OCI-LY7 (cell line): ENCODE measurements around the gene MAP2K7. TPM values are rescaled to one million over a fixed set of nuclear protein-coding genes. Genes with fewer than 3 reads are reported as not detected.

Source experiments
- BruUV-seq: library from RNA; stranded (reverse); fragments of 400-500 nt; replicated peaks from 2 replicates; lab custom pipeline; 2021; lab: Mats Ljungman, UMichigan
- CTCF ChIA-PET: fragments of 300-600 bp; sonication (Branson Sonifier 250); formaldehyde crosslinking; loops from one replicate; lab custom pipeline; 2022; ENCODE audit warnings: antibody characterized with exemption; ENCODE audit not compliant: unreplicated experiment; lab: Charles Lee
- POLR2A ChIA-PET: fragments of 300-600 bp; sonication (Branson Sonifier 250); formaldehyde crosslinking; loops from one replicate; lab custom pipeline; 2022; ENCODE audit warnings: antibody characterized with exemption; lab: Charles Lee
- DNase-seq: peaks from one replicate; pipeline ENCODE4 v3.0.0-alpha.2; 2015; ENCODE audit warnings: low spot score
- H2AFZ ChIP-seq: fragments of 200-600 bp; sonication (generic), shearing (Covaris generic); 2 replicates; pipeline ENCODE4 v1.6.1; 2014; ENCODE audit warnings: mild to moderate bottlenecking, antibody characterized with exemption, low read length, moderate library complexity
- H3K27ac ChIP-seq: fragments of 200-600 bp; sonication (generic); 2 replicates; pipeline ENCODE4 v1.5.1; 2014; ENCODE audit warnings: mixed run types, low read depth, mild to moderate bottlenecking, moderate library complexity, low read length, inconsistent platforms; ENCODE audit not compliant: poor library complexity, severe bottlenecking
- H3K36me3 ChIP-seq: fragments of 200-600 bp; sonication (generic); 2 replicates; pipeline ENCODE4 v1.6.1; 2014; ENCODE audit warnings: mild to moderate bottlenecking, antibody characterized with exemption, low read length, moderate library complexity, mixed read lengths; ENCODE audit not compliant: insufficient read depth
- H3K4me1 ChIP-seq: fragments of 200-600 bp; sonication (generic); 2 replicates; pipeline ENCODE4 v1.5.1; 2014; ENCODE audit warnings: mild to moderate bottlenecking, low read length; ENCODE audit not compliant: insufficient read depth, poor library complexity, severe bottlenecking
- H3K4me2 ChIP-seq: fragments of 200-600 bp; sonication (generic); 2 replicates; pipeline ENCODE4 v1.6.1; 2014; ENCODE audit warnings: mild to moderate bottlenecking, low read length
- H3K4me3 ChIP-seq: fragments of 200-600 bp; sonication (generic); 2 replicates; pipeline ENCODE4 v1.5.1; 2014; ENCODE audit warnings: mild to moderate bottlenecking, low read depth, low read length; ENCODE audit not compliant: poor library complexity, severe bottlenecking
- H3K79me2 ChIP-seq: fragments of 200-600 bp; sonication (generic); 2 replicates; pipeline ENCODE4 v1.6.1; 2016; ENCODE audit warnings: low read depth, mild to moderate bottlenecking, low read length, moderate library complexity, mixed read lengths; ENCODE audit not compliant: insufficient read depth
- H3K9me2 ChIP-seq: fragments of 200-600 bp; sonication (generic); 2 replicates; pipeline ENCODE4 v1.6.1; 2016; ENCODE audit warnings: mild to moderate bottlenecking, low read length, mixed read lengths; ENCODE audit not compliant: insufficient read depth
- H3K9me3 ChIP-seq: fragments of 200-600 bp; sonication (generic); 2 replicates; pipeline ENCODE4 v1.6.1; 2014; ENCODE audit warnings: mild to moderate bottlenecking, mixed run types, low read length, mixed read lengths
- H4K20me1 ChIP-seq: fragments of 200-600 bp; sonication (generic); 2 replicates; pipeline ENCODE4 v1.6.1; 2014; ENCODE audit warnings: mild to moderate bottlenecking, antibody characterized with exemption, low read length, moderate library complexity, mixed read lengths; ENCODE audit not compliant: insufficient read depth
- CTCF ChIP-seq: fragments of 200-600 bp; sonication (generic); conservative IDR thresholded peaks from 2 replicates; pipeline ENCODE4 v1.5.1; 2014; ENCODE audit warnings: mild to moderate bottlenecking, antibody characterized with exemption, low read length, moderate library complexity, mixed read lengths
- EZH2phosphoT487 ChIP-seq: fragments of 200-600 bp; sonication (generic); IDR thresholded peaks from 2 replicates; pipeline ENCODE4 v1.6.1; 2018; ENCODE audit warnings: low read depth, borderline replicate concordance, mild to moderate bottlenecking, mixed run types, antibody characterized with exemption, low read length, moderate library complexity, mixed read lengths
- intact Hi-C: fragments of 100-400 bp; cut with micrococcal nuclease; formaldehyde crosslinking; loops from one replicate; pipeline ENCODE4 v1.10.0; 2022; ENCODE audit not compliant: unreplicated experiment
- total RNA-seq, 2 experiments: library from RNA; depleted of rRNA in 1 of 2; stranded (reverse); fragments of >200 nt in 1 of 2; shearing (Covaris generic) in 1 of 2; gene quantifications; 2 replicates each; pipeline ENCODE4 v1.2.3, GENCODE V29; 2014 to 2022

Gene MAP2K7
- total RNA-seq, 2 experiments from 2014 or later = 23.2 to 44.5 TPM

- Histone ChIP-seq H3K79me2 (peaks cover 19% of the 10 kb centered on the region), H2AFZ (no peak overlapping the region), H4K20me1 (0 out of 2 replicates have a peak, but pooled peaks cover 9% of the 10 kb centered on the region), H3K36me3 (peaks cover 4% of the 10 kb centered on the region; the same call in 1 of the 2 replicates), H3K27ac (no peak overlapping the region), H3K4me1 (peaks cover 19% of the 10 kb centered on the region), H3K4me3 (no peak overlapping the region), H3K9me3 (no peaks in the 10 kb centered on the region), H3K9me2 (no peaks in the 10 kb centered on the region), H3K4me2 (no peak overlapping the region)
- CTCF ChIA-PET = no interaction called here
- intact Hi-C loops = no loop called here
- POLR2A ChIA-PET = interaction anchor here (0.6 to 1.6 kb wide), 2 partner anchors 295 to 681 kb away, joined by 4 to 5 read pairs; no protein-coding TSS in a partner anchor
- TF ChIP-seq EZH2phosphoT487 = no peak
- TF ChIP-seq CTCF = no peak
- no peak for DNase-seq
- no TSS peak for BruUV-seq
Observed at GRCh38 chr19:7900931-7901330, 2.7 kb upstream of the MAP2K7 start.

GRCh38 chr19:7901337-7901736 is 2.3 kb upstream of the MAP2K7 start:
- BruUV-seq = no TSS peak
- H3K79me2 ChIP-seq = peaks cover 22% of the 10 kb centered on the region
- 0 out of 2 replicates have a peak, but pooled peaks cover 9% of the 10 kb centered on the region for H4K20me1 ChIP-seq
- no peaks in the 10 kb centered on the region for H3K9me3 ChIP-seq
- DNase-seq = no peak
- no peak overlapping the region for H3K27ac ChIP-seq
- no peak for TF ChIP-seq EZH2phosphoT487
- no peak for TF ChIP-seq CTCF
- intact Hi-C loops = no loop called here
- POLR2A ChIA-PET = interaction anchor here (0.6 to 1.6 kb wide), 2 partner anchors 296 to 681 kb away, joined by 4 to 5 read pairs; no protein-coding TSS in a partner anchor
- no peak overlapping the region for H2AFZ ChIP-seq
- peaks cover 8% of the 10 kb centered on the region; the same call in 1 of the 2 replicates for H3K36me3 ChIP-seq
- H3K4me3 ChIP-seq = no peak overlapping the region
- CTCF ChIA-PET = no interaction called here
- no peaks in the 10 kb centered on the region for H3K9me2 ChIP-seq
- H3K4me1 ChIP-seq = peaks cover 19% of the 10 kb centered on the region
- H3K4me2 ChIP-seq = no peak overlapping the region

- peak overlapping the region; percentile 75; the same call in 1 of the 2 replicates for H2AFZ ChIP-seq
- no peak for TF ChIP-seq EZH2phosphoT487
- TF ChIP-seq CTCF = no peak
- H3K9me3 ChIP-seq = no peaks in the 10 kb centered on the region
- H3K36me3 ChIP-seq = peaks cover 13% of the 10 kb centered on the region; the same call in 1 of the 2 replicates
- ChIA-PET CTCF (no interaction called here), POLR2A (interaction anchor here (0.8 kb wide), 1 partner anchor 10 kb away, joined by 3 read pairs; no protein-coding TSS in a partner anchor)
- peak overlapping the region; percentile 100 for H3K4me2 ChIP-seq
- peak overlapping the region; percentile 6 for H3K27ac ChIP-seq
- DNase-seq = no peak
- H3K4me1 ChIP-seq = peaks cover 19% of the 10 kb centered on the region
- intact Hi-C loops = no loop called here
- H3K9me2 ChIP-seq = no peaks in the 10 kb centered on the region
- peaks cover 22% of the 10 kb centered on the region for H3K79me2 ChIP-seq
- TSS peak; percentile 82 for BruUV-seq
- peak overlapping the region; percentile 74 for H3K4me3 ChIP-seq
- H4K20me1 ChIP-seq = 0 out of 2 replicates have a peak, but pooled peaks cover 9% of the 10 kb centered on the region
Observed at GRCh38 chr19:7902796-7903243, 857 bp upstream of the MAP2K7 start.
